ENCODE results near the gene SUMO2. TPM values are rescaled to one million over a fixed set of nuclear protein-coding genes. Genes with fewer than 3 reads are reported as not detected.
A peak's percentile ranks its signal among the peaks of the same experiment; 100 is the strongest.
"Not testable (repeated sequence)": the region's sequence is repeated elsewhere in the genome, so short reads cannot be mapped to it uniquely, and the experiment has no call there.

The SUMO2 gene
- total RNA-seq, 1 experiment from 2014 or later: 675 TPM

DNA sequence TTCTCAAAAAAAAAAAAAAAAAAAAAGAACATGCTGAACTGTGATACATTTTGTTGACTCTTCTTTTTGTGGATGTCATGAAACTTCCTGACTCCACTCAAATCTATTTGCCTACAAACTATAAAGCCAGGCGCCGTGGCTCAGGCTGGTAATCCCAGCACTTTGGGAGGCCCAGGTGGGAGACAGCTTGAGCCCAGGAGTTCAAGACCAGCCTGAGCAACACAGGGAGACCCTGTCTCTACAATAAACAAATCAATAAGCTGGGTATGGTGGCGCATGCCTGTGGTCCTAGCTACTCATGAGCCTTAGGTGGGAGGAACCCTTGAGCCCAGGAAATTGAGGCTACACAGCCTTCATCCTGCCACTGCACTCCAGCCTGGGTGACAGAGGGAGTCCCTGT lies 49.8 kb downstream of the SUMO2 start:
- H3K36me3 Mint-ChIP-seq (ENCODE audit: insufficient read depth, unreplicated experiment): peaks cover 85% of the 10 kb centered on the region
- ChIA-PET CTCF (interaction anchor here (0.6 kb wide), 1 partner anchor 57 kb away, joined by 5 read pairs; no protein-coding TSS in a partner anchor), POLR2A (no interaction called here)
- H3K9me3 ChIP-seq: no peaks in the 10 kb centered on the region
- H3K36me3 ChIP-seq (ENCODE audit: control insufficient read depth, insufficient read depth, low read length): peaks cover 6% of the 10 kb centered on the region
- intact Hi-C loops (cut with micrococcal nuclease; ENCODE audit: unreplicated experiment): loop anchor here (5.0 kb wide), 1 partner anchor 69 kb away; no protein-coding TSS in a partner anchor
- TF ChIP-seq, protein P1, sequence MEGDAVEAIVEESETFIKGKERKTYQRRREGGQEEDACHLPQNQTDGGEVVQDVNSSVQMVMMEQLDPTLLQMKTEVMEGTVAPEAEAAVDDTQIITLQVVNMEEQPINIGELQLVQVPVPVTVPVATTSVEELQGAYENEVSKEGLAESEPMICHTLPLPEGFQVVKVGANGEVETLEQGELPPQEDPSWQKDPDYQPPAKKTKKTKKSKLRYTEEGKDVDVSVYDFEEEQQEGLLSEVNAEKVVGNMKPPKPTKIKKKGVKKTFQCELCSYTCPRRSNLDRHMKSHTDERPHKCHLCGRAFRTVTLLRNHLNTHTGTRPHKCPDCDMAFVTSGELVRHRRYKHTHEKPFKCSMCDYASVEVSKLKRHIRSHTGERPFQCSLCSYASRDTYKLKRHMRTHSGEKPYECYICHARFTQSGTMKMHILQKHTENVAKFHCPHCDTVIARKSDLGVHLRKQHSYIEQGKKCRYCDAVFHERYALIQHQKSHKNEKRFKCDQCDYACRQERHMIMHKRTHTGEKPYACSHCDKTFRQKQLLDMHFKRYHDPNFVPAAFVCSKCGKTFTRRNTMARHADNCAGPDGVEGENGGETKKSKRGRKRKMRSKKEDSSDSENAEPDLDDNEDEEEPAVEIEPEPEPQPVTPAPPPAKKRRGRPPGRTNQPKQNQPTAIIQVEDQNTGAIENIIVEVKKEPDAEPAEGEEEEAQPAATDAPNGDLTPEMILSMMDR (IDR thresholded peaks at IDR 0.05; ENCODE audit: insufficient read depth in 1 of 2, low read depth in 1 of 2, low read length in 1 of 2, severe bottlenecking in 1 of 2, unreplicated experiment in 1 of 2): no peak
- no peaks in the 10 kb centered on the region for H3K9me3 Mint-ChIP-seq (ENCODE audit: unreplicated experiment)
- peaks cover 19% of the 10 kb centered on the region for H3K4me1 ChIP-seq
- H3K27me3 Mint-ChIP-seq (ENCODE audit: insufficient read depth, unreplicated experiment): no peaks in the 10 kb centered on the region
- H3K4me3 ChIP-seq (ENCODE audit: low read depth, low read length): no peak overlapping the region
- no peak overlapping the region for H3K27ac Mint-ChIP-seq (ENCODE audit: unreplicated experiment)
- H3K27me3 ChIP-seq (replicated peaks; ENCODE audit: control insufficient read depth, insufficient read depth, low read length): no peaks in the 10 kb centered on the region
- no TSS peak for BruUV-seq (replicated peaks)
- H3K4me1 Mint-ChIP-seq (ENCODE audit: low read depth, unreplicated experiment): peaks cover 8% of the 10 kb centered on the region
- no peak for DNase-seq
- no peak overlapping the region for H3K4me3 Mint-ChIP-seq (ENCODE audit: unreplicated experiment)

DNA sequence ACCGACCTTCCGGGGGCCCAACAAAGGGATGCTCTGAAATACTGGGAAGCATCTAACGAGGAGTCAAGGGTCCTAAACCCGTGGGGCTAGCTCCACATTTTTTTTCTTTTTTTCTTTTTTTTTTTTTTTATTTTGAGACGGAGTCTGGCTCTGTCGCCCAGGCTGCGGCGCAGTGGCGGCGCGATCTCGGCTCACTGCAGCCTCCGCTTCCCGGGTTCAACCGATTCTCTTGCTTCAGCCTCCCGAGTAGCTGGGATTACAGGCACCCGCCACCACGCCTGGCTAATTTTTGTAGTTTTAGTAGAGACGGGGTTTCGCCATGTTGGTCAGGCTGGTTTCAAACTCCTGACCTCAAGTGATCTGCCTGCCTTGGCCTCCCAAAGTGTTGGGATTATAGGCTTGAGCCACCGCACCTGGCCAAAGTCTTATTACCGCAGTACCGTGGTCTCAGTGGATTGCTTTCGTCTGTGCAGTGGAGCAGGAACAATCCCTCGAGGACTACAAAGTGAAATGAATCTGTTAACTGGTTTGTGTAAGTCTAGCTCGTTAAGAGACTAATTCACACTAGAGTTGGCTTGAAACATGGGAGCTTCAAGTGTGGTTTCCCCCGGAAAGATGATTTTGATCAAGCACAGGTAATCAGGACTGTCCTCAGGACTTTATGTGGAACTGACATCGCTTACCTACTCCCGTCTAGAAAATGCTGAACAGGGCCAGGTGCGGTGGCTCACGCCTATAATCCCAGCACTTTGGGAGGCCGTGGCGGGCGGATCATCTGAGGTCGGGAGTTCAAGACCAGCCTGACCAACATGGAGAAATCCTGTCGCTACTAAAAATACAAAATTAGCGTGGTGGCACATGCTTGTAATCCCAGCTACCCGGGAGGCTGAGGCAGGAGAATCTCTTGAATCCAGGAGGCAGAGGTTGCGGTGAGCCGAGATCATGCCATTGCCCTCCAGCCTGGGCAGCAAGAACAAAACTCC lies 50.5 kb downstream of the SUMO2 start:
- Mint-ChIP-seq H3K4me3 (ENCODE audit: unreplicated experiment) (peak overlapping the region; percentile 93), H3K36me3 (ENCODE audit: insufficient read depth, unreplicated experiment) (peaks cover 80% of the 10 kb centered on the region), H3K27ac (ENCODE audit: unreplicated experiment) (peak overlapping the region; percentile 91)
- H3K4me1 ChIP-seq: peaks cover 19% of the 10 kb centered on the region
- not testable (repeated sequence) for H3K4me1 Mint-ChIP-seq (ENCODE audit: low read depth, unreplicated experiment); DNase-seq; H3K27me3 Mint-ChIP-seq (ENCODE audit: insufficient read depth, unreplicated experiment); H3K9me3 Mint-ChIP-seq (ENCODE audit: unreplicated experiment); H3K27me3 ChIP-seq (replicated peaks; ENCODE audit: control insufficient read depth, insufficient read depth, low read length); H3K36me3 ChIP-seq (ENCODE audit: control insufficient read depth, insufficient read depth, low read length); H3K9me3 ChIP-seq
- POLR2A ChIA-PET: interaction anchor here (0.5 to 1.3 kb wide), 3 partner anchors 261 to 836 kb away, joined by 3 to 4 read pairs (median 3); no protein-coding TSS in a partner anchor
- intact Hi-C loops (cut with micrococcal nuclease; ENCODE audit: unreplicated experiment): loop anchor here (5.0 kb wide), 1 partner anchor 70 kb away; no protein-coding TSS in a partner anchor
- peak overlapping the region; percentile 85 for H3K4me3 ChIP-seq (ENCODE audit: low read depth, low read length)
- CTCF ChIA-PET: interaction anchor here (0.6 to 3.7 kb wide), 6 partner anchors 14 to 1250 kb away, joined by 3 to 30 read pairs (median 4); partner anchors contain the start of gene MRPL58
- BruUV-seq (replicated peaks): TSS peak; percentile 30

DNA sequence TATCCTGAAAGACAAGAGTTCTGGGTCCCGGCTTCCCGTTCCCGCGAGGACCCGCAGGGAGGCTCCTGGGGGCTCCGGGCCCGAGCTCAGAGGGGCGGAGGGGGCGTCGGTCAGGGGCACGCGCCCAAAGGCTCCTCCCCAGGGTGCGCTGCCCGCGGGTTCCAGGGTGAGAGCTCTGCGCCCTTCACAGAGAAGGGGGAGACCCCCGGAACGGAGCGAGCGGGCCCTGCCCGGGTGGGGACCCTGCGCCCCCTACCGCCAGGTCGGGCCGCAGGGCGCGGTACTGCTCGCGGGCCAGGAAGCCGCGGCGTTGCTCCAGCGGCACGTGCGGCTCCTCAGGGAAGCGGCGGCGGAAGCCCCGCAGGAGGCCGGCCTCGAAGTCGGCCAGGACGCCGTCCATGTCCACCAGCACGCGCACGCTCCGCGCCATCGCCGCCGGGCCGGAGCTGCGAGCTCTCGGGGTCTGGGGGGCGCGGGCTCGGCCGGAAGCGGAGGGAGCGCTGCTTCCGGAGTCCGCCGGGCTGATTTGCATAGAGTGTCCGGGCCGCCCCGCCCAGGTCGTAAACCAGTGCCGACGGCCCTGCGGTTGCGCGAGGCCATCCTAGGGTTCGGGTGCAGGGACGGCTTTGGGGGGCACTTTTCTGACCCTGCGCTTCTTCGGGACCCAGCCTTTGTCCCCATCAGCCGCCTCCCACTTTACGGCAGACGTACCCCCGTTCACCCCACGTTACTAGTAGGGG lies 51.3 kb downstream of the SUMO2 start, which contains the start of gene NT5C:
Gene NT5C (minus strand): TSS at position 465 of the 740 bp plus-strand sequence. CDS start 35 bp downstream, at position 430.
- intact Hi-C loops (cut with micrococcal nuclease; ENCODE audit: unreplicated experiment): loop anchor here (1.0 to 5.0 kb wide), 4 partner anchors 17 to 71 kb away; partner anchors contain the start of gene JPT1
- Histone ChIP-seq H3K4me1 (peaks cover 19% of the 10 kb centered on the region), H3K9me3 (no peaks in the 10 kb centered on the region), H3K4me3 (ENCODE audit: low read depth, low read length) (peak within 1 kb of the TSS; percentile 85), H3K36me3 (ENCODE audit: control insufficient read depth, insufficient read depth, low read length) (peaks cover 6% of the 10 kb centered on the region), H3K27me3 (replicated peaks; ENCODE audit: control insufficient read depth, insufficient read depth, low read length) (no peaks in the 10 kb centered on the region)
- no peaks in the 10 kb centered on the region for H3K27me3 Mint-ChIP-seq (ENCODE audit: insufficient read depth, unreplicated experiment)
- no peaks in the 10 kb centered on the region for H3K9me3 Mint-ChIP-seq (ENCODE audit: unreplicated experiment)
- no TSS peak for BruUV-seq (replicated peaks)
- peak; percentile 86 to 92 for DNase-seq
- peaks cover 73% of the 10 kb centered on the region for H3K36me3 Mint-ChIP-seq (ENCODE audit: insufficient read depth, unreplicated experiment)
- ChIA-PET CTCF (interaction anchor here (0.6 to 3.7 kb wide), 12 partner anchors 13 to 1251 kb away, joined by 3 to 30 read pairs (median 4); partner anchors contain the start of genes ARMC7, MRPL58 and SLC16A5), POLR2A (interaction anchor here (0.6 to 1.3 kb wide), 8 partner anchors 22 to 835 kb away, joined by 3 to 10 read pairs (median 4); partner anchors contain the start of genes ARMC7, MIF4GD and SLC16A5)
- peaks cover 8% of the 10 kb centered on the region for H3K4me1 Mint-ChIP-seq (ENCODE audit: low read depth, unreplicated experiment)
- H3K27ac Mint-ChIP-seq (ENCODE audit: unreplicated experiment): peak within 1 kb of the TSS; percentile 91
- peak within 1 kb of the TSS; percentile 93 for H3K4me3 Mint-ChIP-seq (ENCODE audit: unreplicated experiment)
- TF ChIP-seq, protein P1 (IDR thresholded peaks at IDR 0.05; ENCODE audit: insufficient read depth in 1 of 2, low read depth in 1 of 2, low read length in 1 of 2, severe bottlenecking in 1 of 2, unreplicated experiment in 1 of 2): peak; percentile 68 to 86
